HEK293 (cell line): ENCODE measurements around the gene CHMP6.

ENCODE experiments used
- EGR2 ChIP-seq: fragments of 450-650 bp; formaldehyde crosslinking; IDR thresholded peaks from 2 replicates; pipeline ENCODE4 v1.5.1; 2016; ENCODE audit warnings: low read depth, missing biosample characterization, missing genetic modification characterization
- WT1 ChIP-seq: fragments of 450-650 bp; formaldehyde crosslinking; IDR thresholded peaks from 2 replicates; pipeline ENCODE4 v1.5.1; 2016; ENCODE audit warnings: missing biosample characterization, missing genetic modification characterization
- ZNF292 ChIP-seq: fragments of 450-650 bp; formaldehyde crosslinking; IDR thresholded peaks from 2 replicates; pipeline ENCODE4 v1.5.1; 2016; ENCODE audit warnings: low read depth, missing biosample characterization, missing genetic modification characterization, borderline replicate concordance
- ZNF510 ChIP-seq: fragments of 450-650 bp; formaldehyde crosslinking; IDR thresholded peaks from 2 replicates; pipeline ENCODE4 v1.5.1; 2018; ENCODE audit warnings: mild to moderate bottlenecking, missing genetic modification characterization, missing biosample characterization; ENCODE audit not compliant: insufficient replicate concordance
- ZNF560 ChIP-seq: fragments of 450-650 bp; formaldehyde crosslinking; IDR thresholded peaks from 2 replicates; pipeline ENCODE4 v1.5.1; 2017; ENCODE audit warnings: missing biosample characterization, missing genetic modification characterization, borderline replicate concordance
- ZNF585B ChIP-seq: fragments of 450-650 bp; formaldehyde crosslinking; IDR thresholded peaks from 2 replicates; pipeline ENCODE4 v1.5.1; 2016; ENCODE audit warnings: missing biosample characterization, missing genetic modification characterization
- ZXDB ChIP-seq: fragments of 450-650 bp; formaldehyde crosslinking; IDR thresholded peaks from 2 replicates; pipeline ENCODE4 v1.5.1; 2016; ENCODE audit warnings: missing biosample characterization, missing genetic modification characterization
- TF ChIP-seq, protein P1 (sequence below): fragments of 450-650 bp; formaldehyde crosslinking; IDR thresholded peaks from 2 replicates; pipeline ENCODE4 v1.5.1; 2017; ENCODE audit warnings: missing biosample characterization, missing genetic modification characterization
- TF ChIP-seq, protein P2 (sequence below): fragments of 450-650 bp; formaldehyde crosslinking; IDR thresholded peaks from 2 replicates; pipeline ENCODE4 v1.5.1; 2016; ENCODE audit warnings: missing biosample characterization, missing genetic modification characterization
- TF ChIP-seq, protein P3 (sequence below): fragments of 450-650 bp; formaldehyde crosslinking; optimal IDR thresholded peaks from 2 replicates; pipeline ENCODE3; 2016; ENCODE audit warnings: missing biosample characterization, mild to moderate bottlenecking, missing genetic modification characterization
- TF ChIP-seq, protein P4 (sequence below): fragments of 450-650 bp; formaldehyde crosslinking; IDR thresholded peaks from 2 replicates; pipeline ENCODE4 v1.5.1; 2016; ENCODE audit warnings: missing biosample characterization, missing genetic modification characterization, borderline replicate concordance
- TF ChIP-seq, protein P5 (sequence below): fragments of 450-650 bp; formaldehyde crosslinking; IDR thresholded peaks from 2 replicates; pipeline ENCODE4 v1.5.1; 2017; ENCODE audit warnings: missing biosample characterization, mild to moderate bottlenecking, missing genetic modification characterization, moderate library complexity
- TF ChIP-seq, protein P6 (sequence below): fragments of 450-650 bp; formaldehyde crosslinking; IDR thresholded peaks from 2 replicates; pipeline ENCODE4 v1.5.1; 2016; ENCODE audit warnings: missing biosample characterization, missing genetic modification characterization
- TF ChIP-seq, protein P7 (sequence below): fragments of 450-650 bp; formaldehyde crosslinking; IDR thresholded peaks from 2 replicates; pipeline ENCODE4 v1.5.1; 2016; ENCODE audit warnings: missing biosample characterization, missing genetic modification characterization
- TF ChIP-seq, protein P8 (sequence below): fragments of 450-650 bp; formaldehyde crosslinking; IDR thresholded peaks from 2 replicates; pipeline ENCODE4 v1.5.1; 2016; ENCODE audit warnings: missing biosample characterization, missing genetic modification characterization
- TF ChIP-seq, protein P9 (sequence below): fragments of 450-650 bp; formaldehyde crosslinking; IDR thresholded peaks from 2 replicates; pipeline ENCODE4 v1.5.1; 2016; ENCODE audit warnings: missing biosample characterization, missing genetic modification characterization

Gene CHMP6

DNA sequence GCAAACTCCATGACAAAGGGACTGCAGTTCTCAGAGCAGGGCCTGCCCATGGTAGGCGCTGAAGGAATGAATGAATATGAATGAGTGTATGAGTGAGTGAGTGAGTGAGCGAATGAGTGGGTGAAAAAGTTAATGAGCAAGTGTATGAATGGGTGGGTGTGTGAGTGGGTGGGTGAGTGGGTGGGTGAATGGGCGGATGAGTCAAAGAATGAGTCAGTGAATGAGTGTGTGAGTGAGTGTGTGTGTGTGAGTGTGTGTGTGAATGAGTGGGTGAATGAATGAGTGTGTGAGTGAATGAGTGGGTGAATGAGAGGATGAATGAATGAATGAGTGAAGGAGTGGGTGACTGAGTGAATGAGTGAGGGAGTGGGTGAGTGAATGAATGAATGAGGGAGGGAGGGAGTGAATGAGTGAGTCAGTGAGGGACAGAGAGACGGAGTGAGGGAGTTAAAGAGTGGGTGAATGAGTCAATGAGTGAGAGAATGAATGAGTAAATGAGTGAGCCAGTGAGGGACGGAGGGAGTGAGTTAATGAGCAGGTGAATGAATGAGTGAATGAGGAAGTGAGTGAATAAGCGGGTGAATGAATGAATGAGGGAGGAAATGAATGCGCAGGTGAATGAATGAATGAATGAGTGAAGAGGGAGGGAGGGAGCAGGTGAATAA is 11.1 kb upstream of the CHMP6 start (continued):
- TF ChIP-seq, protein P1, sequence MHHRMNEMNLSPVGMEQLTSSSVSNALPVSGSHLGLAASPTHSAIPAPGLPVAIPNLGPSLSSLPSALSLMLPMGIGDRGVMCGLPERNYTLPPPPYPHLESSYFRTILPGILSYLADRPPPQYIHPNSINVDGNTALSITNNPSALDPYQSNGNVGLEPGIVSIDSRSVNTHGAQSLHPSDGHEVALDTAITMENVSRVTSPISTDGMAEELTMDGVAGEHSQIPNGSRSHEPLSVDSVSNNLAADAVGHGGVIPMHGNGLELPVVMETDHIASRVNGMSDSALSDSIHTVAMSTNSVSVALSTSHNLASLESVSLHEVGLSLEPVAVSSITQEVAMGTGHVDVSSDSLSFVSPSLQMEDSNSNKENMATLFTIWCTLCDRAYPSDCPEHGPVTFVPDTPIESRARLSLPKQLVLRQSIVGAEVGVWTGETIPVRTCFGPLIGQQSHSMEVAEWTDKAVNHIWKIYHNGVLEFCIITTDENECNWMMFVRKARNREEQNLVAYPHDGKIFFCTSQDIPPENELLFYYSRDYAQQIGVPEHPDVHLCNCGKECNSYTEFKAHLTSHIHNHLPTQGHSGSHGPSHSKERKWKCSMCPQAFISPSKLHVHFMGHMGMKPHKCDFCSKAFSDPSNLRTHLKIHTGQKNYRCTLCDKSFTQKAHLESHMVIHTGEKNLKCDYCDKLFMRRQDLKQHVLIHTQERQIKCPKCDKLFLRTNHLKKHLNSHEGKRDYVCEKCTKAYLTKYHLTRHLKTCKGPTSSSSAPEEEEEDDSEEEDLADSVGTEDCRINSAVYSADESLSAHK (tag by site-specific recombination): no peak
- TF ChIP-seq WT1 (tag by site-specific recombination) (no peak), ZNF292 (tag by site-specific recombination) (no peak), ZNF560 (tag by site-specific recombination) (no peak), ZNF510 (tag by site-specific recombination) (no peak), ZXDB (tag by site-specific recombination) (no peak), EGR2 (tag by site-specific recombination) (peak; percentile 100), ZNF585B (tag by site-specific recombination) (no peak)
- TF ChIP-seq, protein P2, sequence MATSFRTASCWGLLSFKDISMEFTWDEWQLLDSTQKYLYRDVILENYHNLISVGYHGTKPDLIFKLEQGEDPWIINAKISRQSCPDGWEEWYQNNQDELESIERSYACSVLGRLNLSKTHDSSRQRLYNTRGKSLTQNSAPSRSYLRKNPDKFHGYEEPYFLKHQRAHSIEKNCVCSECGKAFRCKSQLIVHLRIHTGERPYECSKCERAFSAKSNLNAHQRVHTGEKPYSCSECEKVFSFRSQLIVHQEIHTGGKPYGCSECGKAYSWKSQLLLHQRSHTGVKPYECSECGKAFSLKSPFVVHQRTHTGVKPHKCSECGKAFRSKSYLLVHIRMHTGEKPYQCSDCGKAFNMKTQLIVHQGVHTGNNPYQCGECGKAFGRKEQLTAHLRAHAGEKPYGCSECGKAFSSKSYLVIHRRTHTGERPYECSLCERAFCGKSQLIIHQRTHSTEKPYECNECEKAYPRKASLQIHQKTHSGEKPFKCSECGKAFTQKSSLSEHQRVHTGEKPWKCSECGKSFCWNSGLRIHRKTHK (tag by site-specific recombination): peak; percentile 45; the same call in 1 of the 2 replicates
- TF ChIP-seq, protein P3, sequence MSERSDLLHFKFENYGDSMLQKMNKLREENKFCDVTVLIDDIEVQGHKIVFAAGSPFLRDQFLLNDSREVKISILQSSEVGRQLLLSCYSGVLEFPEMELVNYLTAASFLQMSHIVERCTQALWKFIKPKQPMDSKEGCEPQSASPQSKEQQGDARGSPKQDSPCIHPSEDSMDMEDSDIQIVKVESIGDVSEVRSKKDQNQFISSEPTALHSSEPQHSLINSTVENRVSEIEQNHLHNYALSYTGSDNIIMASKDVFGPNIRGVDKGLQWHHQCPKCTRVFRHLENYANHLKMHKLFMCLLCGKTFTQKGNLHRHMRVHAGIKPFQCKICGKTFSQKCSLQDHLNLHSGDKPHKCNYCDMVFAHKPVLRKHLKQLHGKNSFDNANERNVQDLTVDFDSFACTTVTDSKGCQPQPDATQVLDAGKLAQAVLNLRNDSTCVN: peak; percentile 5
- TF ChIP-seq, protein P4, sequence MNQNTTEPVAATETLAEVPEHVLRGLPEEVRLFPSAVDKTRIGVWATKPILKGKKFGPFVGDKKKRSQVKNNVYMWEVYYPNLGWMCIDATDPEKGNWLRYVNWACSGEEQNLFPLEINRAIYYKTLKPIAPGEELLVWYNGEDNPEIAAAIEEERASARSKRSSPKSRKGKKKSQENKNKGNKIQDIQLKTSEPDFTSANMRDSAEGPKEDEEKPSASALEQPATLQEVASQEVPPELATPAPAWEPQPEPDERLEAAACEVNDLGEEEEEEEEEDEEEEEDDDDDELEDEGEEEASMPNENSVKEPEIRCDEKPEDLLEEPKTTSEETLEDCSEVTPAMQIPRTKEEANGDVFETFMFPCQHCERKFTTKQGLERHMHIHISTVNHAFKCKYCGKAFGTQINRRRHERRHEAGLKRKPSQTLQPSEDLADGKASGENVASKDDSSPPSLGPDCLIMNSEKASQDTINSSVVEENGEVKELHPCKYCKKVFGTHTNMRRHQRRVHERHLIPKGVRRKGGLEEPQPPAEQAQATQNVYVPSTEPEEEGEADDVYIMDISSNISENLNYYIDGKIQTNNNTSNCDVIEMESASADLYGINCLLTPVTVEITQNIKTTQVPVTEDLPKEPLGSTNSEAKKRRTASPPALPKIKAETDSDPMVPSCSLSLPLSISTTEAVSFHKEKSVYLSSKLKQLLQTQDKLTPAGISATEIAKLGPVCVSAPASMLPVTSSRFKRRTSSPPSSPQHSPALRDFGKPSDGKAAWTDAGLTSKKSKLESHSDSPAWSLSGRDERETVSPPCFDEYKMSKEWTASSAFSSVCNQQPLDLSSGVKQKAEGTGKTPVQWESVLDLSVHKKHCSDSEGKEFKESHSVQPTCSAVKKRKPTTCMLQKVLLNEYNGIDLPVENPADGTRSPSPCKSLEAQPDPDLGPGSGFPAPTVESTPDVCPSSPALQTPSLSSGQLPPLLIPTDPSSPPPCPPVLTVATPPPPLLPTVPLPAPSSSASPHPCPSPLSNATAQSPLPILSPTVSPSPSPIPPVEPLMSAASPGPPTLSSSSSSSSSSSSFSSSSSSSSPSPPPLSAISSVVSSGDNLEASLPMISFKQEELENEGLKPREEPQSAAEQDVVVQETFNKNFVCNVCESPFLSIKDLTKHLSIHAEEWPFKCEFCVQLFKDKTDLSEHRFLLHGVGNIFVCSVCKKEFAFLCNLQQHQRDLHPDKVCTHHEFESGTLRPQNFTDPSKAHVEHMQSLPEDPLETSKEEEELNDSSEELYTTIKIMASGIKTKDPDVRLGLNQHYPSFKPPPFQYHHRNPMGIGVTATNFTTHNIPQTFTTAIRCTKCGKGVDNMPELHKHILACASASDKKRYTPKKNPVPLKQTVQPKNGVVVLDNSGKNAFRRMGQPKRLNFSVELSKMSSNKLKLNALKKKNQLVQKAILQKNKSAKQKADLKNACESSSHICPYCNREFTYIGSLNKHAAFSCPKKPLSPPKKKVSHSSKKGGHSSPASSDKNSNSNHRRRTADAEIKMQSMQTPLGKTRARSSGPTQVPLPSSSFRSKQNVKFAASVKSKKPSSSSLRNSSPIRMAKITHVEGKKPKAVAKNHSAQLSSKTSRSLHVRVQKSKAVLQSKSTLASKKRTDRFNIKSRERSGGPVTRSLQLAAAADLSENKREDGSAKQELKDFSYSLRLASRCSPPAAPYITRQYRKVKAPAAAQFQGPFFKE (tag by site-specific recombination): 0 out of 2 replicates have a peak, but pooled peaks have one; percentile 56
- TF ChIP-seq, protein P5, sequence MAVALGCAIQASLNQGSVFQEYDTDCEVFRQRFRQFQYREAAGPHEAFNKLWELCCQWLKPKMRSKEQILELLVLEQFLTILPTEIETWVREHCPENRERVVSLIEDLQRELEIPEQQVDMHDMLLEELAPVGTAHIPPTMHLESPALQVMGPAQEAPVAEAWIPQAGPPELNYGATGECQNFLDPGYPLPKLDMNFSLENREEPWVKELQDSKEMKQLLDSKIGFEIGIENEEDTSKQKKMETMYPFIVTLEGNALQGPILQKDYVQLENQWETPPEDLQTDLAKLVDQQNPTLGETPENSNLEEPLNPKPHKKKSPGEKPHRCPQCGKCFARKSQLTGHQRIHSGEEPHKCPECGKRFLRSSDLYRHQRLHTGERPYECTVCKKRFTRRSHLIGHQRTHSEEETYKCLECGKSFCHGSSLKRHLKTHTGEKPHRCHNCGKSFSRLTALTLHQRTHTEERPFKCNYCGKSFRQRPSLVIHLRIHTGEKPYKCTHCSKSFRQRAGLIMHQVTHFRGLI (tag by site-specific recombination): no peak
- TF ChIP-seq, protein P6, sequence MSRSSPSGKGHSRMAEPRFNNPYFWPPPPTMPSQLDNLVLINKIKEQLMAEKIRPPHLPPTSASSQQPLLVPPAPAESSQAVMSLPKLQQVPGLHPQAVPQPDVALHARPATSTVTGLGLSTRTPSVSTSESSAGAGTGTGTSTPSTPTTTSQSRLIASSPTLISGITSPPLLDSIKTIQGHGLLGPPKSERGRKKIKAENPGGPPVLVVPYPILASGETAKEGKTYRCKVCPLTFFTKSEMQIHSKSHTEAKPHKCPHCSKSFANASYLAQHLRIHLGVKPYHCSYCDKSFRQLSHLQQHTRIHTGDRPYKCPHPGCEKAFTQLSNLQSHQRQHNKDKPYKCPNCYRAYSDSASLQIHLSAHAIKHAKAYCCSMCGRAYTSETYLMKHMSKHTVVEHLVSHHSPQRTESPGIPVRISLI: no peak
- TF ChIP-seq, protein P7, sequence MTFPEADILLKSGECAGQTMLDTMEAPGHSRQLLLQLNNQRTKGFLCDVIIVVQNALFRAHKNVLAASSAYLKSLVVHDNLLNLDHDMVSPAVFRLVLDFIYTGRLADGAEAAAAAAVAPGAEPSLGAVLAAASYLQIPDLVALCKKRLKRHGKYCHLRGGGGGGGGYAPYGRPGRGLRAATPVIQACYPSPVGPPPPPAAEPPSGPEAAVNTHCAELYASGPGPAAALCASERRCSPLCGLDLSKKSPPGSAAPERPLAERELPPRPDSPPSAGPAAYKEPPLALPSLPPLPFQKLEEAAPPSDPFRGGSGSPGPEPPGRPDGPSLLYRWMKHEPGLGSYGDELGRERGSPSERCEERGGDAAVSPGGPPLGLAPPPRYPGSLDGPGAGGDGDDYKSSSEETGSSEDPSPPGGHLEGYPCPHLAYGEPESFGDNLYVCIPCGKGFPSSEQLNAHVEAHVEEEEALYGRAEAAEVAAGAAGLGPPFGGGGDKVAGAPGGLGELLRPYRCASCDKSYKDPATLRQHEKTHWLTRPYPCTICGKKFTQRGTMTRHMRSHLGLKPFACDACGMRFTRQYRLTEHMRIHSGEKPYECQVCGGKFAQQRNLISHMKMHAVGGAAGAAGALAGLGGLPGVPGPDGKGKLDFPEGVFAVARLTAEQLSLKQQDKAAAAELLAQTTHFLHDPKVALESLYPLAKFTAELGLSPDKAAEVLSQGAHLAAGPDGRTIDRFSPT: peak; percentile 72; the same call in 1 of the 2 replicates
- TF ChIP-seq, protein P8, sequence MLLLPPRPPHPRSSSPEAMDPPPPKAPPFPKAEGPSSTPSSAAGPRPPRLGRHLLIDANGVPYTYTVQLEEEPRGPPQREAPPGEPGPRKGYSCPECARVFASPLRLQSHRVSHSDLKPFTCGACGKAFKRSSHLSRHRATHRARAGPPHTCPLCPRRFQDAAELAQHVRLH: peak; percentile 66; the same call in 1 of the 2 replicates
- TF ChIP-seq, protein P9, sequence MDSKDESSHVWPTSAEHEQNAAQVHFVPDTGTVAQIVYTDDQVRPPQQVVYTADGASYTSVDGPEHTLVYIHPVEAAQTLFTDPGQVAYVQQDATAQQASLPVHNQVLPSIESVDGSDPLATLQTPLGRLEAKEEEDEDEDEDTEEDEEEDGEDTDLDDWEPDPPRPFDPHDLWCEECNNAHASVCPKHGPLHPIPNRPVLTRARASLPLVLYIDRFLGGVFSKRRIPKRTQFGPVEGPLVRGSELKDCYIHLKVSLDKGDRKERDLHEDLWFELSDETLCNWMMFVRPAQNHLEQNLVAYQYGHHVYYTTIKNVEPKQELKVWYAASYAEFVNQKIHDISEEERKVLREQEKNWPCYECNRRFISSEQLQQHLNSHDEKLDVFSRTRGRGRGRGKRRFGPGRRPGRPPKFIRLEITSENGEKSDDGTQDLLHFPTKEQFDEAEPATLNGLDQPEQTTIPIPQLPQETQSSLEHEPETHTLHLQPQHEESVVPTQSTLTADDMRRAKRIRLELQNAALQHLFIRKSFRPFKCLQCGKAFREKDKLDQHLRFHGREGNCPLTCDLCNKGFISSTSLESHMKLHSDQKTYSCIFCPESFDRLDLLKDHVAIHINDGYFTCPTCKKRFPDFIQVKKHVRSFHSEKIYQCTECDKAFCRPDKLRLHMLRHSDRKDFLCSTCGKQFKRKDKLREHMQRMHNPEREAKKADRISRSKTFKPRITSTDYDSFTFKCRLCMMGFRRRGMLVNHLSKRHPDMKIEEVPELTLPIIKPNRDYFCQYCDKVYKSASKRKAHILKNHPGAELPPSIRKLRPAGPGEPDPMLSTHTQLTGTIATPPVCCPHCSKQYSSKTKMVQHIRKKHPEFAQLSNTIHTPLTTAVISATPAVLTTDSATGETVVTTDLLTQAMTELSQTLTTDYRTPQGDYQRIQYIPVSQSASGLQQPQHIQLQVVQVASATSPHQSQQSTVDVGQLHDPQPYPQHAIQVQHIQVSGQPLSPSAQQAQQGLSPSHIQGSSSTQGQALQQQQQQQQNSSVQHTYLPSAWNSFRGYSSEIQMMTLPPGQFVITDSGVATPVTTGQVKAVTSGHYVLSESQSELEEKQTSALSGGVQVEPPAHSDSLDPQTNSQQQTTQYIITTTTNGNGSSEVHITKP (tag by site-specific recombination): no peak
